Measurements from ENCODE around the gene DGCR2. TPM values are rescaled to one million over a fixed set of nuclear protein-coding genes. Genes with fewer than 3 reads are reported as not detected.
"Not testable (repeated sequence)": the region's sequence is repeated elsewhere in the genome, so short reads cannot be mapped to it uniquely, and the experiment has no call there.

Gene DGCR2
- total RNA-seq, 1 donor: 43.4 TPM

DNA sequence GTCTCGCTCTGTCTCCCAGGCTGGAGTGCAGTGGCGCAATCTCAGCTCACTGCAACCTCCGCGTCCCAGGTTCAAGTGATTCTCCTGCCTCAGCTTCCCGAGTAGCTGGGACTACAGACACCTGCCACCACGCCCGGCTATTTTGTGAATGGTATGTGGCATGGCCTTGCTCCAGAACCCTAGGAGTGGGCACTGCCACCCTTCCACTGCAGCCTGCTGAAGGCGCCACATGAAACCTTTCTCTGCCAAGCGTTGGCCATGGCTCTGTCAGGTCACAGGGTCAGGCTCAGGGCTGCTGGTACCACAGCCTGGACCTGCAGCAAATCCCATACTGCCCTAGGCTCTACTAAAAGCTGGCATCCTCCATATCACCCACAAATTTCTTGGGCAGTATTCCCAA lies 33.9 kb upstream of the DGCR2 start:
- H3K4me1 ChIP-seq (ENCODE audit: insufficient read depth, low read length); H3K4me2 ChIP-seq (ENCODE audit: insufficient read depth, low read length); H2AFZ ChIP-seq (ENCODE audit: low read length); H3K36me3 ChIP-seq (ENCODE audit: insufficient read depth, low read length); H3K9me3 ChIP-seq (ENCODE audit: low read depth, low read length); H3K4me3 ChIP-seq (ENCODE audit: insufficient read depth, low read length); H3K79me2 ChIP-seq (ENCODE audit: insufficient read depth, low read length); H4K20me1 ChIP-seq (ENCODE audit: insufficient read depth, low read length); H3K27ac ChIP-seq (ENCODE audit: low read depth, low read length); DNase-seq (ENCODE audit: insufficient read length, low spot score, missing footprints): not testable (repeated sequence)
- H3K27me3 ChIP-seq (ENCODE audit: insufficient read depth, low read length): peaks cover 18% of the 10 kb centered on the region

DNA sequence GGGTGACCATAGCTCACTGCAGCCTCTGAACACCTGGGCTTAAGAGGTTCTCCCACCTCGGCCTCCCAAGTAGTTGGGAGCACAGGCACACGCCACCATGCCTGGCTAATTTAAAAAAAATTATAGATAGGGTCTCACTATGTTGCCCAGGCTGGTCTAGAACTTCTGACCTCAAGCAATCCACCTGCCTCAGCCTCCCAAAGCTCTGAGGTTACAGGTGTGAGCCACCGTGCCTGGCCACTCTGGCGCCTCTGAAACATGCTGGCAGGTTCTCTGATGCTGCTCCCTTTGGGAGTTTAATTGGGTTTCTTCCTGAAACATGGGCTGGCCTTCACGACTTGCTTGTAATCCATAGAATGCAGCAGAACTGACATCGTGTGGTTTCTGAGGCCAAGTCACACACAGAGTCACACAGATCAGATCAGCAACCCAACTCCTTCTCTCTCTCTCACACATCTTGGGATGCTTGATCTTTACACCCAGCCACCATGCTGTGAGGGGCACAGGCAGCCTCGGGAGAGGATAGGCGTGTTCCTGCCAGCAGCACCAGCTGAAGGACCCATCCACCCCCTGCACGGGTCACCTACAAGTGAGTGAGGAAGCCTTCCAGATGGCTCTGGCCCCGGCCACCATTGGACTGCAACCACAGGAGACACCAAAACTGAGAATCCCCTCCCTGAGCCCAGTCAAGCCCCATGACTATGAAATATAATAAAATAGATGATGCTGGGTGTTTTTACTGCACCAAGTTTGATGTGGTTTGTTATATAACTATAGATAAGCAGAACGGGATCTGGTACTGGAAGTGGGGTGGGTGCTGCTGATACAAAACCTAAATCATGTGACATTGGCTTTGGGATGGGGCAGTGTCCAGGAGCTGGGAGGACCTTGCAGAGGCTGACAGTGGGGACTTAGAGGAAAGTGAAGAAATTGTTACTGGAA lies 31.0 kb upstream of the DGCR2 start:
- no peak overlapping the region for H2AFZ ChIP-seq (ENCODE audit: low read length)
- TF ChIP-seq, protein P1, sequence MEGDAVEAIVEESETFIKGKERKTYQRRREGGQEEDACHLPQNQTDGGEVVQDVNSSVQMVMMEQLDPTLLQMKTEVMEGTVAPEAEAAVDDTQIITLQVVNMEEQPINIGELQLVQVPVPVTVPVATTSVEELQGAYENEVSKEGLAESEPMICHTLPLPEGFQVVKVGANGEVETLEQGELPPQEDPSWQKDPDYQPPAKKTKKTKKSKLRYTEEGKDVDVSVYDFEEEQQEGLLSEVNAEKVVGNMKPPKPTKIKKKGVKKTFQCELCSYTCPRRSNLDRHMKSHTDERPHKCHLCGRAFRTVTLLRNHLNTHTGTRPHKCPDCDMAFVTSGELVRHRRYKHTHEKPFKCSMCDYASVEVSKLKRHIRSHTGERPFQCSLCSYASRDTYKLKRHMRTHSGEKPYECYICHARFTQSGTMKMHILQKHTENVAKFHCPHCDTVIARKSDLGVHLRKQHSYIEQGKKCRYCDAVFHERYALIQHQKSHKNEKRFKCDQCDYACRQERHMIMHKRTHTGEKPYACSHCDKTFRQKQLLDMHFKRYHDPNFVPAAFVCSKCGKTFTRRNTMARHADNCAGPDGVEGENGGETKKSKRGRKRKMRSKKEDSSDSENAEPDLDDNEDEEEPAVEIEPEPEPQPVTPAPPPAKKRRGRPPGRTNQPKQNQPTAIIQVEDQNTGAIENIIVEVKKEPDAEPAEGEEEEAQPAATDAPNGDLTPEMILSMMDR (IDR thresholded peaks at IDR 0.05; ENCODE audit: extremely low read depth, low read depth, low read length): no peak
- H3K9me3 ChIP-seq (ENCODE audit: low read depth, low read length): no peaks in the 10 kb centered on the region
- H3K27ac ChIP-seq (ENCODE audit: low read depth, low read length): no peak overlapping the region
- H3K79me2 ChIP-seq (ENCODE audit: insufficient read depth, low read length): no peaks in the 10 kb centered on the region
- H4K20me1 ChIP-seq (ENCODE audit: insufficient read depth, low read length): no peaks in the 10 kb centered on the region
- no peaks in the 10 kb centered on the region for H3K4me1 ChIP-seq (ENCODE audit: insufficient read depth, low read length)
- H3K4me3 ChIP-seq (ENCODE audit: insufficient read depth, low read length): no peak overlapping the region
- H3K27me3 ChIP-seq (ENCODE audit: insufficient read depth, low read length): peaks cover 39% of the 10 kb centered on the region
- H3K36me3 ChIP-seq (ENCODE audit: insufficient read depth, low read length): no peaks in the 10 kb centered on the region
- peak; percentile 73 for DNase-seq (ENCODE audit: insufficient read length, low spot score, missing footprints)
- no peak overlapping the region for H3K4me2 ChIP-seq (ENCODE audit: insufficient read depth, low read length)

DNA sequence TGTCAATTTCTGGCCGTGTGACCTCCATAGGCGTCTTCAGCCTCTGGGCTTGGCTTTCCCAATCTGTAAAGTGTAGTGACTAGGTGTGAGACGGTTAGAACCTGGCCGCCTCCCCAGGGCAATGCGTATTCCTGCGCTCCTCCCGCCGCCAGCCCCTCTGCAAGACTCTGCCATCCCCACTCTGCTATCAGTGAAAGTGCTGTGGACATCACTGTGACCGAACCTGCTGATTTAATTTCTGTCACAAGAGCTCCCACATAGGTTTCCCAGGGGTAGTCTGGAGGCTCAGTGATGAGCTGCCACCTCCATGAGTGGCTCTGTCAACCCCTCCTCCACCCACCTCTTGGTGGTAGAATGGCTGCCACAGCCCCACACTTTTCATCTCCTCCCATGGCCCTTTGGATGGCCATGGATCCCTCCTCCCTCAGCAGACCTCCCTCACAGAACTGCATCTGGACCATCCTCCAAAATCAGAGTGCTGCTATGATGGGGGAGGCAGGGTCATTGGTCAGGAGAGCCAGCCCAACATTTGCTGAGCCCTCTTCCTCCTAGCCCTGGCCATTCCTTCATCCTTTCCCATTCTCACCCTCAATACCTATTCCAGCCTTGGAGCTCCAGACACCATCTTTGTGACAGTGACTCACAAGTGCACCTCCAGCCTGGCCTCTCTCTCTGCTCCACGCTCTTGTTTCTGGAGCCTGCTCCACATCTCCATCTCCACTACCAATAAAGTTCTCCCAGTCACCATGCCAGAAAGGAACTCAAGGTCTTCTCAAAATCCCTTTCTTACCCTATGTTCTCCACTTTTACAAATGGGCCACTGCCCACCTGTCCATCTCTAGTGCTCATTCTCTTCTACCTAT lies 29.3 kb upstream of the DGCR2 start:
- H3K27me3 ChIP-seq (ENCODE audit: insufficient read depth, low read length): peaks cover 56% of the 10 kb centered on the region
- H3K36me3 ChIP-seq (ENCODE audit: insufficient read depth, low read length): no peaks in the 10 kb centered on the region
- TF ChIP-seq, protein P1 (IDR thresholded peaks at IDR 0.05; ENCODE audit: extremely low read depth, low read depth, low read length): no peak
- no peaks in the 10 kb centered on the region for H3K9me3 ChIP-seq (ENCODE audit: low read depth, low read length)
- no peaks in the 10 kb centered on the region for H4K20me1 ChIP-seq (ENCODE audit: insufficient read depth, low read length)
- H3K4me1 ChIP-seq (ENCODE audit: insufficient read depth, low read length): no peaks in the 10 kb centered on the region
- H3K79me2 ChIP-seq (ENCODE audit: insufficient read depth, low read length): no peaks in the 10 kb centered on the region
- peak; percentile 84 for DNase-seq (ENCODE audit: insufficient read length, low spot score, missing footprints)
- no peak overlapping the region for H3K27ac ChIP-seq (ENCODE audit: low read depth, low read length)
- no peak overlapping the region for H2AFZ ChIP-seq (ENCODE audit: low read length)
- H3K4me2 ChIP-seq (ENCODE audit: insufficient read depth, low read length): no peak overlapping the region
- H3K4me3 ChIP-seq (ENCODE audit: insufficient read depth, low read length): no peak overlapping the region

GRCh38 chr22:19150482-19151328 lies 28.5 kb upstream of the DGCR2 start:
- Histone ChIP-seq H2AFZ (ENCODE audit: low read length) (no peak overlapping the region), H3K79me2 (ENCODE audit: insufficient read depth, low read length) (no peaks in the 10 kb centered on the region), H3K4me2 (ENCODE audit: insufficient read depth, low read length) (no peak overlapping the region), H3K4me3 (ENCODE audit: insufficient read depth, low read length) (no peak overlapping the region), H3K36me3 (ENCODE audit: insufficient read depth, low read length) (no peaks in the 10 kb centered on the region), H4K20me1 (ENCODE audit: insufficient read depth, low read length) (no peaks in the 10 kb centered on the region), H3K9me3 (ENCODE audit: low read depth, low read length) (no peaks in the 10 kb centered on the region), H3K27ac (ENCODE audit: low read depth, low read length) (no peak overlapping the region), H3K27me3 (ENCODE audit: insufficient read depth, low read length) (peaks cover 56% of the 10 kb centered on the region), H3K4me1 (ENCODE audit: insufficient read depth, low read length) (no peaks in the 10 kb centered on the region)
- TF ChIP-seq, protein P1 (IDR thresholded peaks at IDR 0.05; ENCODE audit: extremely low read depth, low read depth, low read length): no peak
- DNase-seq (ENCODE audit: insufficient read length, low spot score, missing footprints): peak; percentile 65
